UCSD-AML1 (cell line): Measurements from ENCODE around the gene LTA4H.
A peak's percentile ranks its signal among the peaks of the same experiment; 100 is the strongest.

Experiments used
- DNase-seq: peaks from one replicate; lab custom pipeline; 2025; ENCODE audit not compliant: unreplicated experiment; lab: John Stamatoyannopoulos, UW

LTA4H gene

DNA sequence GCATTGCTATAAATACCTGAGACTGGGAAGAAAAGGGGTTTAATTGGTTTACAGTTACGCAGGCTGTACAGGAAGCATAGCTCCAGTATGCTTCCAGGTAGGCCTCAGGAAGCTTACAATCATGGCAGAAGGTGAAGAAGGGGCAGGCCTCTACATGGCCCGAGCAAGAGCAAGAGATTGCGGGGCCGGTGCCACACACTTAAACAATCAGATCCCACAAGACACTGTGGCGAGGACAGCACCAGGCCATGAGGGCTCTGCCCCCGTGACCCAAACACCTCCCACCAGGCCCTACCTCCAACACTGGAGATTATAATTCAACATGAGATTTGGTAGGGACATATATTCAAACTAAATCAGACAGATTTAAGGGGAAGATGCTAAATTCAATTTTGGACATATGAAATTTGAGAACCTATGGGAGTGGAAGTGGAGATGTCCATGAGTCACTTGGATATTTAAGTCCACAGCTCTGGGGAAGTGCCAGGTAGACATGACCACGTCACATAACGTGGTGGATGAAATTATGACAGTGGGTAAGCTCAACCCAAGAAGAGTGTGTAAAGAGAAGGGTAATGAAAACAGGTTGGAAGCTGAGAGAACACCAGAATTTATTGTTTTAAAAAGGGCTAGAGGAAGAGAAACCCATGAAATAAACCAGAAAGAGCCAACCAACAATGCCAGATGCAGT is 1.5 kb upstream of the LTA4H start:
- no peak for DNase-seq

DNA sequence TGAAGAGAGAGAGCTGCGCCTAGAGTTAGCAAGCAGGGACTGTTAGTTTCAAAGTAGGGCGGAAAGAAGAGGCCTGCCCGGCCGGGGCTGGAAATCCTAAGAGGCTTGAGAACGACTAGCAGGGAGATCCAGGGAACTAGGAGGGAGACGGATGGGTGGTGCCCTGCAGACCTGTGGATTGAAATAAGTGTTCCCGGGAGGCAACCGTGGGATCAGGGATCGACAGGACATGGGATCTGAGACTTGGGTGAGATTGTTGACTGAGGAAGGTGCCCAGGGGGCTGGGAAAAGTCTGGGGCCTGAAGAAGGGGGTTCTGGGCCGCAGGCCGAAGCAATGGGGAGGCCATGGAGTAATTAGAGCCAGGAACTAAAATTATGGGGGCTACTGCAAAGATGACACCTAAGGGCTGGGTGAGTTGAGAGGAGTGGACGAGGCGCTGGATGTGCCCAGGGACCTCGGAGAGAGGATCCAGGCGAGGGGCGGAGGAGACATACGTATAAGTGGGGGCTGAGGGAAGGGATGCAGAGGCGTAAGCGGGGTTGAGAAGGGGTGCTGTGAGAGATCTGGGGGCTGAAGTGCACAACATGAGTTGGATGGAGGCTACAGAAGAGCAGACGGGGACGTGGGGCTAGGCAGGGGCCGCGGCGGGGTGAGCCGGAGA is 635 bp downstream of the LTA4H start:
- DNase-seq: peak; percentile 56

DNA sequence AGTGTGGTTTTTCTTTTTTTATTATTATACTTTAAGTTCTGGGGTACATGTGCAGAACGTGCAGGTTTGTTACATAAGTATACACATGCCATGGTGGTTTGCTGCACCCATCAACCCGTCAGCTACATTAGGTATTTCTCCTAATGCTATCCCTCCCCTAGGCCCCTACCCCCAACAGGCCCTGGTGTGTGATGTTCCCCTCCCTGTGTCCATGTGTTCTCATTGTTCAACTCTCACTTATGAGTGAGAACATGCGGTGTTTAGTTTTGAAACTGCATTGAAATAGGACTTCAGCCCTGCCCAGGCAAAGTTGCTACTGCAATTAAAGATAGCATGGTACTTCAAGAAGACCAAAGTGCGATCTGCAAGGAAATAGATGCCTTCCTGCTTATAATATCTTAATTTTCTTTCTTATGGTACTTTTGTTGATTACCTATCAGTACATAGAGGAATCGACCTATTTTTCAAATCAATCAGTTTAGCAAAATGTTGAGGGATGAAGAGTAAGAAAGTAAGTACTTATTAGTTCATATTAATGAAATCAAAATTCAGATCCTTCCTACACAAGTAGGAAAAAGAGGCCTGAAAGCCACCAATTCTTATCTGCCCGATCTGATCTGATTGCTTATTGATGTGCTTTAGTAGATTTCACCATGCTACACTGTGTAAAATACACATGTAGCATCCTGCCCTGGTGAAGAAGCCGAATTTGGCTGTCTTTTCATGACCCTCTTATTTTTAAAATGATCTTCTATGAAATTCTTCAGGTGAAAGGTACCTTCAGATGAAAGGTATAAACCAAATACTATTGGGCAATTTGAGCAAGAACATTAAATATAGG is 1.6 kb downstream of the LTA4H start:
- no peak for DNase-seq

GRCh38 chr12:96029826-96030225 is 5.6 kb downstream of the LTA4H start:
- no peak for DNase-seq

- DNase-seq: no peak
These were observed 6.8 kb downstream of the LTA4H start for GRCh38 chr12:96028538-96028937.

DNA sequence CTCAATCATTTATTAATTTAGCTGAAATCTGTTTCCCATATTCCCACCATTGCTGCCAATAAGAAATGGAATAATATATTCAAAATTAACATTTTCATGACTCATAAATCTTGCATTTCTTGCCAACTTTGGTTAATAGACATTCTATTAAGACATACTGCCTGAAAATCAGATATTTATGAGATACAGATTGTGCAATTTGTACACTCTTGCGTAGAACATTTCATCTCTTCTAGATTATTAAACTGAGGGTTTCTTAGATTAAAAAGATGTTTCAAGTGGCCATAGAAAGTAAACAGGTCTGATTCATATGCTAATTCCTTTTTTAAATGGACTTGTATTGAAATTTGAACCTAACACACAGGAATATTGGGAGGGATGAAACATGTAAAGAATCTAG is 9.1 kb downstream of the LTA4H start:
- no peak for DNase-seq

GRCh38 chr12:96025518-96025917 is 9.9 kb downstream of the LTA4H start:
- no peak for DNase-seq

GRCh38 chr12:96020314-96021003 is 14.9 kb downstream of the LTA4H start:
- no peak for DNase-seq

DNA sequence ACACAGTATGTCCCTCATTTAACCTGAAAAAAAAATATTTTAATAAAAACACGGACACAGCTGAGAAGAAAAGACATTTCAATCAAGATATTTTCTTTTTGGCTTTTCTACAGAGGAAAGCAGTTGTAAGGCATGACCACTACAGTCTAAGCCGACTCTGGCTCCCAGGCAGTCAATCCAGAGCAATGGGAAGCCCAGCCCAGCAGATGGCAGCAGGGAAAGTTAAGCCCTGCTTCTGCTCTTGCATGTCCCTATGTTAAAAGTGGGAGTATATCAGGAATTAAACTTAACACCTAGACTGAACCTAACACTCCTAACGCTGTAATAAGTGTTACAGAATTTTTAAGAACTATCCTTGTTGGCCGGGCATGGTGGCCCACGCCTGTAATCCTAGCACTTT is 19.7 kb downstream of the LTA4H start:
- DNase-seq: peak; percentile 18

- no peak for DNase-seq
These were observed 20.3 kb downstream of the LTA4H start for GRCh38 chr12:96014943-96015599.

DNA sequence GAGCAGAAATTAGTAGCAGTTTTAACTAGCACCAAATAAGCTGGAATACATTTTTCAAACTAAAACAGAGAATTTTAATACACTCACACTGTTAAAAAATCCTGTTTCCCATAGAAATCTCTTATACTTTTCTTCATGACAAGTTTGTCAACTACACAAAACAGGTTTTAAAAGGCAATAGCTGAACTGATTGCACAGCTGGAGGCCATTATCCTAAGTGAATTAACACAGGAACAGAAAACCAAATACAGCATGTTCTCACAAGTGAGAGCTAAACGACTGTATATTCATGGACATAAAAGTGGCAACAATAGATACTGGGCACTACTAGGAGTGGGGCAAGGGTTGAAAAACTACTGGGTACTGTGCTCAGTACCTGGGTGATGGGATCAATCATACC is 27.7 kb downstream of the LTA4H start:
- DNase-seq: no peak

DNA sequence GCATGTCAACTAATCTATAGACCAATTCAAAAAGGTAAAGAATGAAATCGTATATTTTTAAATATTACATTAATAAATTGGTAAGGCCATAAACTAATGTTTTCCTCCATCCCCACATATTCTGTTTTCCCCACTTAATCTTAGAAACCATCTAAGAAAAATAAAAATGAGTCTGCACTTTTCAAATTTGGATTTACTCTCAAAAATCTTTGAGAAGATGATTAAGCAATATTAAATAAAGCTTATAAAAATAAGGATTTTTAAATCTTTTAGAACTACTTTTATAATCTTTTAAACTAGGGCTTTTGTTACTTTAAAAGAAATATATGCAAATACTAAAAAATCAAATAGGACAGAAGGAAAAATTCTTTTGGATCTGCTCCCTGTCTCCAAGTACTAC is 28.7 kb downstream of the LTA4H start:
- no peak for DNase-seq

- no peak for DNase-seq
These were observed 34.5 kb downstream of the LTA4H start for GRCh38 chr12:96000858-96001257.

GRCh38 chr12:95999484-95999883 is 35.9 kb downstream of the LTA4H start:
- no peak for DNase-seq

DNA sequence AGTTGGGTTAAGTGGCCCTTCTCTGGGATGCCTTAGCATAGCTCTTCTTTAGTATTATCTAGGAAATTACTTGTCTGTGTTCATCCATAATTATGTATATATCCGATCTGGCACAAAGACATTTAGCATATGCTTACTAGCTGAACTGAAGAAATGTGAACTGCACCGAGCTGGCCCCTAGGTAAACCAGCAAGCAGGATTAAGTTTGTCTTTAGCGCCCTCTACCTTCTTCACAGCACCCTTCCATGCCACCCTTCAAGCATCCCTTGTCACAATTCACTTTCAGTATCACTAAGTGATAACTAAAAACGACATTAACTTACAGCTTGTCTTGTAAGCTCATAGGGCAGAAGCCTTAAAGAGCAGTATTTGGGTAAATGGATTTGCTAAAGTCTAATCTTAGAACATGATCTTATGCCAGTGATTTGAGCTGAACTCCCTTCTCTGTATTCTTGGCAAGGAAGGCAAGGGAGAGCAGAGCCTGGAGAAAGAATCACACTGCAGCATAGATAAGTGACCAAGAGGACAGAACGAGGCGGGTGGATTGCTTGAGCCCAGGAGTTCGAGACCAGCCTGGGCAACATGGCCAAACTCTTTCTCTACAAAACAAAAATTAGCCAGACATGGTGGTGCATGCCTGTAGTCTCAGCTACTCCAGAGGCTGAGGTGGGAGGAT is 36.6 kb downstream of the LTA4H start:
- DNase-seq: peak; percentile 14

- DNase-seq: no peak
These were observed 37.4 kb downstream of the LTA4H start for GRCh38 chr12:95997911-95998510.

DNA sequence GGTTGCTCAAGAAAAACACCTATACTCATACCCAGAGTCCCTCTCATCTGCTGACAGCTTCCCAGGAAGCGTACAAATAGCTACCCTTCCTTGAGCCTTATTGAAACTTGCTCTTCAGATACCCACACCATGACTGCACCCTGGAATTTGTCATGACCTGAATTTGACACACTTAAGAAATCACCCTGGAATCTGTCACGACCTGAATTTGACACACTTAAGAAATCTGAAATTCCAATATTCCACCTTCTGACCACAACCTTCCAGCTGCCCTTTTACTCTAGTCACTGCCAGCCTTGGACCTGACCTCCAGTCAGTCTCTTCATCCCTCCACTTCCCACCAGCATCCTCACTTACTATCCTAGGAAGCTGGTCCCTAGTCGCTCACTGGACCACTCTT is 38.1 kb downstream of the LTA4H start:
- DNase-seq: no peak

DNA sequence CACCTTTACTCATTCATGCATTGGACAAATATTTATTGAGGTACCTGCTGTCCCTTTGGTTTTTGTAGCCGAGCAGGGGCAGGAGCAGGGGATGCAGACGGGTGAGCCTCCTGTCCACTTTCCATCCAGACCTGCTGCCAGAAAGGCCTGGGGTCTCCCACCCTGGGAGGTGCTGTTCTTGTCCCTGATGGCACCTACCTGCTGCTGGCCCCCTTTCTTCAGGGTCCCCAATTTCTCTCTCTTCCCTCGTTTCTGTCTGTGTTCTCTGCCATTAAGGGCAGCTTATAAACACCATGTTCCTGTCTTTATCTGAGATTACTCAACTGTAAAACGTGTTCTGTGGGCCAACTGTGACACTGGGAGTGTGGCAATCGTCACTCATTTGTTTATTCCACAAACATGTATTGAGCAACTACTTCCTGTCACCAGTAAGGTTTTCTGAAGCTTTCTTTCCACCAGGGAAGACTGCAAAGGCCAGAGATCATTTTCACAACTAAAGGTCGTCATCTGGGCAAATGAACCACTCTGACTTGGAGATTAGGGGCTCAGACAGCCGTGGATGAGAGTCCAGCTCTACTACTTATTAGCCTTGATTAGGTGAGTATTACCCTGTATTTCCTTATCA is 39.2 kb downstream of the LTA4H start, which contains the start of gene HAL:
Gene HAL (minus strand): TSS at position 311 of the 625 bp plus-strand sequence. CDS start 434 bp downstream, outside the sequence.
- no peak for DNase-seq
